HG02759 (cell line): ENCODE results near the gene IL1RAPL2.
"Not testable (repeated sequence)": the region's sequence is repeated elsewhere in the genome, so short reads cannot be mapped to it uniquely, and the experiment has no call there.

Experiments used
- ATAC-seq: cut with Tn5 transposase; IDR thresholded peaks from one replicate; pipeline ENCODE4 v1.9.1; 2021; ENCODE audit warnings: mild to moderate bottlenecking, moderate library complexity; ENCODE audit not compliant: unreplicated experiment

Gene IL1RAPL2

DNA sequence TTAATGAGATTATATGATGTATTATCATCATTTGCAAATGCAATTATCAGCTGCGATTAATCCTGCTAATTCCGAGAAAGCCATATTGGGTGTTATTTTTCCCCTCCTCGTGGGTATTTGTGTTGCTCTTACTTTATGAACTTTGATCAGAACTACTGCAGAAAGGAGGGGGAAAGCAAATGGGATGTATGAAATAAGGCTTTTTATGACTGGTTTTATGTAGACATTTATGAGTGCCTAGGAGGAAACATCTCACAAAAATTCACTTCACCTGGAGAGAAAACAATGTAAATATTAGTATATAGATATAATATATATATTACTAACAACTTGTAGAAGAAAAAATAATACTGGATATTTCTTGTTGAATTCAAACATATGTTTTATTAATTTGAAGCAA lies 440.1 kb downstream of the IL1RAPL2 start:
- no peak for ATAC-seq

GRCh38 chrX:105006996-105007395 lies 441.0 kb downstream of the IL1RAPL2 start:
- no peak for ATAC-seq

GRCh38 chrX:105013719-105014118 lies 447.7 kb downstream of the IL1RAPL2 start:
- no peak for ATAC-seq

DNA sequence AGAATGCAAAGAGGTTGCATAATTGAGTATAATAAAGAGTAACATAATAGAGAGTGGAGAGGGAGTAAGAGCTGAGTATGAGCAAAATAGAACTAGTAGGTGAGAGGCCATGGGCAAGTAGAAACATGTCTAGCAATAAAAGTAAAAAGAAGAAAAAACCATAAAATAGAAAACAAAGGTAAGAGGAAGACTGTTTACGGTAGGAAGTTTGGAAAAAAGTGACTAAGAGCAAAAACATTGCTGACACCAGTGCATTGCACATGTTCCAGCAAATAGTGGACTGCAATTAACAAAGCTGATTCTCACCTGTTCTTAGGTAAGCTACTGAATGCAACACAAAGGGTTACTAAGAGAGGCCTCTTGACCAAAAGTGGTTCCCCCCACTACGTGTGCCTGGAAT lies 451.6 kb downstream of the IL1RAPL2 start:
- ATAC-seq = no peak

- peak; percentile 45 for ATAC-seq
Measured at GRCh38 chrX:105018865-105019264, 452.9 kb downstream of the IL1RAPL2 start.

DNA sequence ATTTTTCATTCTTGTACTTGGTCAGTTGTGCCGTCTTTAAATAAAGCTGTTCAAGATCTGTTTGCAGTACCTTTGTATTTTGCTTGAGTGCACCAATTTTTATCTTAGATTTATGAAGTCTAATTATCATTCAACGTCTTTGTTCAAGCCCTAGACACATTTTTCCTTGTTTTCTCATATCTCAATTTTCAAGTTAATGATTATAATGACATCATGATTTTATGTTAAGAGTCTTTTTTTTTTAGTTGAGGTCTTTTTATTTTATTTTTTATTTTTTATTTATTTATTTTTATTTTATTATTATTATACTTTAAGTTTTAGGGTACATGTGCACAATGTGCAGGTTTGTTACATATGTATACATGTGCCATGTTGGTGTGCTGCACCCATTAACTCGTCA lies 463.0 kb downstream of the IL1RAPL2 start:
- not testable (repeated sequence) for ATAC-seq

GRCh38 chrX:105038672-105039328 lies 472.8 kb downstream of the IL1RAPL2 start:
- ATAC-seq = no peak

DNA sequence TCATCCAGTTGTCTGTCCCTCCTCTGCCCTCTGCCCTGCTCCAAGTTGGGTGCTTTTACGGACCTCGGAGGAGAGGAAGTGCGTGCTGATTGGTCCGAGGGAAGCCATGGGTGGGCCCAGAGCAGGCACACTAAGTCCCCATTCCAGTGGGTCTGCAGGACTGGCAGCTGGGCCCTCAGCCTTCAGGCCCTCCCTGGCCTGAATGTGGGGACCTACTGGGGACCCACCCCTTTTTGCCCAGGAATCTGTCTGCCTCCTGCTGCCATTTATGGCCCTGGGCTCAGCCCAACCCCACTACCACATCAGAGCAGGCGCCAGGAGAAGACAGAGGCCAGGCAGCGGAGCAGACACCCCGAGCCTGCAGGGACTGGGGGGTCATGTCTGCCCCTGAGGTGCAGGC lies 484.9 kb downstream of the IL1RAPL2 start:
- no peak for ATAC-seq

DNA sequence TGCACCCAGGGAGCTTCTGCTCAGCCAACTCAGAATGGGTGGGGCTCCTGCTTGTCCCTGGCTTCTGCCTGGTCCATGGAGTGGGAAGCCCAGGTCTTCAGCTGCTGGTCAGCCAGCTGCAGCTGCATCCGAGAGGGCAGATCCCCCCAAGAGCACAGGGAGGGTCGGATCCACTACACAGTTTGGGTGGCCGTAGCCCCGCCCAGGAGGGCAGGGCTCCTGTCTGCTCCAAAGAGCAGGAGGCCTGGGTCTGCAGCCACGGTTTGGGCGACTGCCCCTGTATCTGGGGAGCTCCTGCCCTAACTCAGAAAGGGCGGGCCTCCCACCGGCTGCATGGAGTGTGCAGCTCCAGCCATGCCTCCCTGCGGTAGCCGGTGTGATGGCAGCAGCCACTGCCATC lies 485.4 kb downstream of the IL1RAPL2 start:
- ATAC-seq = no peak

DNA sequence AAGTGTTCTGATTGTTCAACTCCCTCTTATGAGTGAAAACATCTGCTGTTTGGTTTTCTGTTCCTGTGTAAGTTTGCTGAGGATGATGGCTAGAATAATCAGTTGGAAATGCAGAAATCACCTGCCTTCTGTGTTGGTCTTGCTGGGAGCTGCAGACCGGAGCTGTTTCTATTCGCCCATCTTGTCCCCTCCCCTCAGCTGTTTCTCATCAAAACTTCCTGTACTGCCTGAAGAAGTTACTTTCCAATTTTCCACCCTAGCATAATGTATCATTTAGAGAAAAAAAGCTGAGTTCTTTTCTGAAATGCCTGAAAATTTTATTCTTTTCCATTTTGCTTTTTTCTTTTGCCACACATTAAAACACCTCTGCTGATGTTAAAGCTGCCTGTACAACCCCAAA lies 486.9 kb downstream of the IL1RAPL2 start:
- no peak for ATAC-seq

DNA sequence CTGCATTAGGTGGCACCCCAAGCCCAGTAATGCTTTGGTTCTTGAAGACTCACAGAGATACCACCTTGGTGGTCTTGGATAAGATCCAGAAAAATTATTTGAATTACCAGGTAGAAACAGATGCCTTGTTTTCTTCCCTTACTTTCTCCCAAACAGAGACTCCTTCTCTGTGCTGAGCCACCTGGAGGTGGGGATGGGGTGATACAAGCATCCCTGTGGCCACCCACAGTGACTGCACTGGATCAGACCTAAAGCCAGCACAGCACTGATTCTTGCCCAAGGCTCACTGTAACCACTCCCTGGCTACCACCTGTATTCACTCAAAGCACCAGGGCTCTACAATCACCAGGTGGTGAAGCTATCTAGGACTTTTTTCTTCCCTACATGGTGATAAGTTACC lies 497.7 kb downstream of the IL1RAPL2 start:
- ATAC-seq = no peak

DNA sequence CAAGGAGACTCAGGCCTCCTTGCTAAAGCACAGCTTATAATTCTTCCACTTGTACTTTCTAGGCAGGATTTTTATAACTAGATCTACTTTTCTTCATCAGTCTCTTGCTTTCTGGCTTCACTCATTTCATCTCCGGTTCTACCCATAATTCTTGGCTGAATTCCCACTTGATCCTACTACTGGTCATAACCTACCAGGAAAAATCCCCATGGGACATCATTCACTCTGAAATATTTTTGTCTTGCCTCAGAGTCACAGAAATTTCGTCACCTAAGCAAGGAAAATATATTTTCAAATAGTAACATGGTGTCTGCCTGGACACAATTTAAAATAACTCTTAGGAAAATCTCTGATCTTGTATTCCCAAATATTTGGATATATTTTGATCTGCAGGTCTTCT lies 532.2 kb downstream of the IL1RAPL2 start:
- no peak for ATAC-seq

GRCh38 chrX:105098812-105099211 lies 532.8 kb downstream of the IL1RAPL2 start:
- ATAC-seq = no peak

DNA sequence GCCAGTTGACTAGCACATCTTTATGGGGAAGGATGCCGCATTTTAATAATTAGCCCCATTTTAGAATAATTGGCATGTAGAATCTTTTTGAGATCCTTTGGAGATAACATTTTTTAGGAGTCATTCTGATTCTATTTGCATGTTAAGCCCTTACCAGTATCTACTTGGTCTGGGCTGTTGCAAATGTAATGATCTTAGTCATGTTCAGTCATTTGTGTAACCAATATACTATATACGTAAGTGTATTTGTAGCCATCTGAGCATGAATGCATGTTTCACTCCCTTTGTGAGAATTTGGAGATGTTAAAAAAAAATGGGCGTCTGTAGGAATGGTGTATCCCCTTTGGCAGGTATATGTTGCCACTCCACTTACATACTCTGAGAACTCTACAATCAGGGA lies 535.4 kb downstream of the IL1RAPL2 start:
- ATAC-seq = no peak

DNA sequence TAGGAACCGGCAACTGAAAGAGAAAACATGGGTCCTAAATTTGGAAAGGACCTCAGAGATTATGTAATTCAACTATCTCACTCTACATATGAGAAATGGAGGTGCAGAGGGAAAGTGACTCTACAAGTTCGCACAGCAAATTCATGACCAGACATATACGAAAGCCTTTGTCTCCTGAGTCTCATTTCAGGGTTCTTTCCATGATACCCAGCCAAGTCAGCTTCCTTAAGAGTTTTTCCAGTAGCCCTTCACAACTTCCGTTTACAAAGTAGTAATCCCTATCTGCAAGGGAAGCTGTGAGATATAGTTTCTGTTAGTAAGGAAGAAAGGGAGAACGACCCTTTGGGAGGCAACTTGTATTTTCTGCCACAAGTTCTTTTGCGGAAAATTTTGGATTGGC lies 543.9 kb downstream of the IL1RAPL2 start:
- ATAC-seq = no peak

- ATAC-seq = no peak
Measured at GRCh38 chrX:105114554-105115130, 548.6 kb downstream of the IL1RAPL2 start.

DNA sequence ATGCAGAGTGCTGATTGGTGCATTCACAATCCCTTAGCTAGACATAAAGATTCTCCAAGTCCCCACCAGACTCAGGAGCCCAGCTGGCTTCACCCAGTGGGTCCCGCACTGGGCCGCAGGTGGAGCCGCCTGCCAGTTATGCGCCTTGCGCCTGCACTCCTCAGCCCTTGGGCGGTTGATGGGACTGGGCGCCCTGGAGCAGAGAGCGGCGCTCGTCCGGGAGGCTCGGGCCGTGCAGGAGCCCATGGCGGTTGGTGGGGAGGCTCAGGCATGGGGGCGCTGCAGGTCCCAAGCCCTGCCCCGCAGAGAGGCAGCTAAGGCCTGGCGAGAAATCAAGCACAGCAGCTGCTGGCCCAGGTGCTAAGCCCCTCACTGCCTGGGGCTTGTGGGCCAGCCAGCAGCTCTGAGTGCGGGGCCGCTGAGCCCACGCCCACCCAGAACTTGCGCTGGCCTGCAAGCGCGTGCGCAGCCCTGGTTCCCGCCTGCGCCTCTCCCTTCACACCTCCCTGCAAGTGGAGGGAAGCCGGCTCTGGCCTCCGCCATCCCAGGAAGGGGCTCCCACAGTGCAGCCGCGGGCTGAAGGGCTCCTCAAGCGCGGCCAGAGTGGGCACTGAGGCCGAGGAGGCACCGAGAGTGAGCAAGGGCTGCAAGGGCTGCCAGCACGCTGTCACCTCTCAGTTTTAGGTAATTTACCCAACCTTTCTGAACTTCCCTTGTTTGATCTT lies 549.8 kb downstream of the IL1RAPL2 start:
- not testable (repeated sequence) for ATAC-seq

DNA sequence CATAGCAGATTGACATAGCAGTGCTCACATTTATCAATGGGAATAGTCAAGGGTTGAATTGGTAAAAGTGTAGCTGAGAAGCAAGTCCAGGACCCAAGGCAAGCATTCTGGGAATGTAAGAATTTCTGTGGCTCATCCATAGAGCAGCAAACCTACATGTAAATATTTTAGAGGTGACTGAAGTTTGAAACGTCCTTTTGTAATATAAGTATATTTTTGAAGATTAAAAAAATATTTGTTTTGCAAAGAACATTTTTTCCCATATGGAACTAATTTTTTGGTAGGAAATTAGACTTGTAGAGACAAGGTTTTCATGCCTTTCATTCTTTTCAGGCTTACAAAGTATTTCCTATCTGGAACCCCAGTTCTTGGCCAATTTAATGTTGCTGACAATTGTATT lies 550.5 kb downstream of the IL1RAPL2 start:
- no peak for ATAC-seq

GRCh38 chrX:105117621-105118020 lies 551.6 kb downstream of the IL1RAPL2 start:
- no peak for ATAC-seq

- ATAC-seq = no peak
Measured at GRCh38 chrX:105120463-105120862, 554.5 kb downstream of the IL1RAPL2 start.

- no peak for ATAC-seq
Measured at GRCh38 chrX:105121186-105121585, 555.2 kb downstream of the IL1RAPL2 start.

- ATAC-seq = no peak
Measured at GRCh38 chrX:105126201-105126600, 560.2 kb downstream of the IL1RAPL2 start.
